HG02938 (cell line): ENCODE data around the gene POMC.
"Not testable (repeated sequence)": the region's sequence is repeated elsewhere in the genome, so short reads cannot be mapped to it uniquely, and the experiment has no call there.

ENCODE experiments used
- ATAC-seq: cut with Tn5 transposase; IDR thresholded peaks from one replicate; pipeline ENCODE4 v1.9.1; 2021; ENCODE audit warnings: mild to moderate bottlenecking, moderate library complexity; ENCODE audit not compliant: unreplicated experiment

Gene POMC

GRCh38 chr2:25177211-25177611 lies 8.8 kb upstream of the POMC start:
- no peak for ATAC-seq

- ATAC-seq: no peak
Observed at GRCh38 chr2:25176541-25177181, 8.3 kb upstream of the POMC start.

GRCh38 chr2:25176138-25176537 lies 7.8 kb upstream of the POMC start:
- no peak for ATAC-seq

- ATAC-seq: no peak
Observed at GRCh38 chr2:25174192-25174861, 5.9 kb upstream of the POMC start.

- ATAC-seq: no peak
Observed at GRCh38 chr2:25173719-25174118, 5.3 kb upstream of the POMC start.

- no peak for ATAC-seq
Observed at GRCh38 chr2:25170888-25171287, 2.5 kb upstream of the POMC start.

- ATAC-seq: no peak
Observed at GRCh38 chr2:25169073-25169470, 692 bp upstream of the POMC start.

GRCh38 chr2:25165992-25166875 lies 2.1 kb downstream of the POMC start:
- ATAC-seq: peak; percentile 55

GRCh38 chr2:25164561-25164960 lies 3.8 kb downstream of the POMC start:
- ATAC-seq: no peak

GRCh38 chr2:25162061-25162460 lies 6.3 kb downstream of the POMC start:
- not testable (repeated sequence) for ATAC-seq

- ATAC-seq: no peak
Observed at GRCh38 chr2:25161055-25161781, 7.2 kb downstream of the POMC start.

GRCh38 chr2:25160376-25160775 lies 8.0 kb downstream of the POMC start:
- ATAC-seq: no peak

- ATAC-seq: no peak
Observed at GRCh38 chr2:25159949-25160348, 8.4 kb downstream of the POMC start.

- ATAC-seq: no peak
Observed at GRCh38 chr2:25158096-25158852, 10.1 kb downstream of the POMC start.

- no peak for ATAC-seq
Observed at GRCh38 chr2:25155401-25155800, 13.0 kb downstream of the POMC start.

GRCh38 chr2:25151718-25152117 lies 16.7 kb downstream of the POMC start:
- no peak for ATAC-seq

- not testable (repeated sequence) for ATAC-seq
Observed at GRCh38 chr2:25150993-25151392, 17.4 kb downstream of the POMC start.

GRCh38 chr2:25149646-25150045 lies 18.7 kb downstream of the POMC start:
- no peak for ATAC-seq

- ATAC-seq: no peak
Observed at GRCh38 chr2:25146896-25147295, 21.5 kb downstream of the POMC start.

GRCh38 chr2:25145803-25146202 lies 22.6 kb downstream of the POMC start:
- no peak for ATAC-seq
